Measurements from ENCODE around the gene CYBRD1. TPM values are rescaled to one million over a fixed set of nuclear protein-coding genes. Genes with fewer than 3 reads are reported as not detected.
"Not testable (repeated sequence)": the region's sequence is repeated elsewhere in the genome, so short reads cannot be mapped to it uniquely, and the experiment has no call there.

The CYBRD1 gene
- 280 TPM for total RNA-seq

GRCh38 chr2:171522052-171522787, at the start of gene CYBRD1:
CYBRD1 (plus strand) TSS chr2:171522474; CDS start chr2:171522546, 72 bp downstream.
- peak; percentile 94 for ATAC-seq
- peak; percentile 95 for DNase-seq (ENCODE audit: low spot score)
- intact Hi-C loops (cut with DNase I), result loop anchor here (5.0 kb wide), 1 partner anchor 90 kb away; the partner anchor contains the start of genes DCAF17 and METTL8

GRCh38 chr2:171475979-171476378, 46.3 kb upstream of the CYBRD1 start:
- no peak for DNase-seq (ENCODE audit: low spot score)
- intact Hi-C loops (cut with DNase I), result no loop called here
- no peak for ATAC-seq

- intact Hi-C loops (cut with DNase I), result no loop called here
- ATAC-seq, result no peak
- no peak for DNase-seq (ENCODE audit: low spot score)
These were observed 43.9 kb upstream of the CYBRD1 start for GRCh38 chr2:171478345-171478744.

GRCh38 chr2:171479154-171479814, 43.0 kb upstream of the CYBRD1 start:
- no peak for ATAC-seq
- intact Hi-C loops (cut with DNase I), result no loop called here
- no peak for DNase-seq (ENCODE audit: low spot score)

- intact Hi-C loops (cut with DNase I), result no loop called here
- no peak for ATAC-seq
- DNase-seq (ENCODE audit: low spot score), result no peak
These were observed 41.4 kb upstream of the CYBRD1 start for GRCh38 chr2:171480908-171481307.

- DNase-seq (ENCODE audit: low spot score) (no peak), ATAC-seq (no peak)
- intact Hi-C loops (cut with DNase I), result no loop called here
These were observed 40.0 kb upstream of the CYBRD1 start for GRCh38 chr2:171482308-171482707.

- ATAC-seq, result no peak
- no peak for DNase-seq (ENCODE audit: low spot score)
- intact Hi-C loops (cut with DNase I), result no loop called here
These were observed 39.4 kb upstream of the CYBRD1 start for GRCh38 chr2:171482877-171483276.

- ATAC-seq, result no peak
- no peak for DNase-seq (ENCODE audit: low spot score)
- intact Hi-C loops (cut with DNase I), result no loop called here
These were observed 38.5 kb upstream of the CYBRD1 start for GRCh38 chr2:171483793-171484192.

GRCh38 chr2:171485116-171485515, 37.2 kb upstream of the CYBRD1 start:
- intact Hi-C loops (cut with DNase I), result no loop called here
- DNase-seq (ENCODE audit: low spot score) (no peak), ATAC-seq (no peak)

GRCh38 chr2:171487201-171487600, 35.1 kb upstream of the CYBRD1 start:
- ATAC-seq (no peak), DNase-seq (ENCODE audit: low spot score) (no peak)
- intact Hi-C loops (cut with DNase I), result no loop called here

- DNase-seq (ENCODE audit: low spot score), result no peak
- intact Hi-C loops (cut with DNase I), result no loop called here
- no peak for ATAC-seq
These were observed 34.4 kb upstream of the CYBRD1 start for GRCh38 chr2:171487803-171488259.

- ATAC-seq (no peak), DNase-seq (ENCODE audit: low spot score) (no peak)
- intact Hi-C loops (cut with DNase I), result no loop called here
These were observed 31.7 kb upstream of the CYBRD1 start for GRCh38 chr2:171490577-171490976.

GRCh38 chr2:171491292-171491691, 31.0 kb upstream of the CYBRD1 start:
- ATAC-seq (no peak), DNase-seq (ENCODE audit: low spot score) (no peak)
- intact Hi-C loops (cut with DNase I), result no loop called here

GRCh38 chr2:171492664-171493063, 29.6 kb upstream of the CYBRD1 start:
- DNase-seq (ENCODE audit: low spot score) (no peak), ATAC-seq (no peak)
- intact Hi-C loops (cut with DNase I), result no loop called here

GRCh38 chr2:171497664-171498063, 24.6 kb upstream of the CYBRD1 start:
- intact Hi-C loops (cut with DNase I); DNase-seq (ENCODE audit: low spot score); ATAC-seq: not testable (repeated sequence)

GRCh38 chr2:171505374-171505773, 16.9 kb upstream of the CYBRD1 start:
- DNase-seq (ENCODE audit: low spot score) (no peak), ATAC-seq (no peak)
- intact Hi-C loops (cut with DNase I), result no loop called here

GRCh38 chr2:171509945-171510731, 12.1 kb upstream of the CYBRD1 start:
- intact Hi-C loops (cut with DNase I), result no loop called here
- DNase-seq (ENCODE audit: low spot score) (no peak), ATAC-seq (no peak)

- ATAC-seq, result no peak
- intact Hi-C loops (cut with DNase I), result no loop called here
- no peak for DNase-seq (ENCODE audit: low spot score)
These were observed 10.3 kb upstream of the CYBRD1 start for GRCh38 chr2:171512014-171512413.

GRCh38 chr2:171512683-171513195, 9.5 kb upstream of the CYBRD1 start:
- DNase-seq (ENCODE audit: low spot score) (no peak), ATAC-seq (no peak)
- intact Hi-C loops (cut with DNase I), result no loop called here

All from sciatic nerve (tissue), 2 donors.